SK-MEL-5 (cell line): ENCODE data around the gene LRRC3. TPM values are rescaled to one million over a fixed set of nuclear protein-coding genes. Genes with fewer than 3 reads are reported as not detected.

ENCODE experiments used
- DNase-seq: peaks from one replicate; pipeline ENCODE4 v3.0.0-alpha.2; 2016; ENCODE audit warnings: low read depth, low spot score
- in situ Hi-C: cut with HindIII; loops from 2 replicates; pipeline ENCODE4 v1.10.0; 2016; ENCODE audit warnings: low sequenced_read_pairs, high pct_unique_total_duplicates, low pct_unique_long_range_greater_than_20kb
- total RNA-seq: library from RNA; depleted of rRNA; stranded (reverse); fragments of >200 nt; shearing (Covaris generic); gene quantifications from 2 replicates; pipeline ENCODE4 v1.2.3, GENCODE V29; 2014

The LRRC3 gene
- total RNA-seq, 1 experiment from 2014 or later, result 1.5 TPM

DNA sequence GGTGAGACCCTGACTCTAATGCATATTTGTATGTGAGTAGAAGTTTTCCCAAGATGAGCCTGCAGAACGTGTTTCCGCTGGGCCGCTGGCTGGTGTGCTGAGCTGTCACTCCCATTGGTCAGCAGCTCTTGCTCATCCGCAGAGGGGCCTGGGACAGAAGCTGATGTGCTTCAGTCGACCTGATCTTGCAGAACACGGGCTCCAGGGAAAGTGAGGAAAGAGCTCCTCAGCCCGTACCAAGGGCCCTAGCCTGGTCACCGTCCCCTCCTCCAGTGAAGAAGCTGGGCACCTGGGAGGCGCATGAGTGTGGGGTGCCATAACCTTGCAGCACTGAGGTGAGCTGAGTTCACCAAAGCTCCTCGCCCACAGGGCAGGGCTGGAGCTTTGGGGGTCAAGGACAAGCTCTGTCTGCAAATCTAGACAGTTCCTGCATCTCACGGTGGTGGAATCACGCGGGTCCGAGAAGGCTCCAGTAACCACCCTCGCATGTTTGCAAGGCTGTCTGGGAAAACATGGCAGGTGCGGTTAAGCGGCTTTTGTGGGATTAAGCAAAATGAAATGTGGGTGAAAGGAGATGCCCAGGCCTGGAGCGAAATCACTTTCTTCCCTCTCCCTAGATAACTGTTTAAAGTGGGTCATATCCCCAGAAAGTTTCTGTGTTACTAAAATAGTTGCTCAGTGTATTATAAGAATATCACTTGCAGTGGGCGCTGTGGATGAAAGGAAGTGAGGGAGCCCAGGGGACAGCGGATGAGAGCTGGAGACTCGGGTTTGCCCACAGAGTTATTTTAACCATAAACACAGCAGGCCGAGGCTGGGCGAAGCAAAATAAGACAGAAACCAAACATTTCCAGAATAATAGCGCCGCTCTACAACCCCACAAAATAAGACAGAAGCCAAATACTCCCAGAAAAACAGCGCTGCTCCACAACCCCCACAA lies 33.1 kb upstream of the LRRC3 start:
- in situ Hi-C loops, result no loop called here
- no peak for DNase-seq

DNA sequence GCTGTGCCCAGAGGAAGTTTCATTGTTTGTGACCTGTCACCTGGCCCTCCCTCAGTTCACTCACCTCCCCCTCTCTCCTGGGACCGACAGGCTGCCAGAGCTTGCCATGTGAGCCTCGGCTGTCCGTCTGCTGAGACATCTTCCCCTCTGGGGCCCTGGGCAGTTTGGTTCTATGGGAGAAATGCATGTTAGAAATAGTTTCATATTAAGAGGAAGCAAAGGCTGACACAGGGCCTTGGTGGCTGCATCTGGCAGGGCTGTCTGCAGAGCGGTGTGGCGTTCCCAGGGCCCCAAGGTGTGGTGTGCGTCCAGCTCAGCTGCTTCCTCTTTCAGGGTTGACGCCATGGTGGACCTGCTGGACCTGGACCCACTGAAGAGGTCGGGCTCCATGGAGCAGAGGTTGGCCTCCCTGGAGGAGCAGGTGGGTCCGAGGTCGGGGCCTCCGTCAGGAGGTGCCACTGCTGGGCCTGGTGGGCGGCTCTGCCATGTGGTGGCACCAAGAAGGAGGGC lies 31.9 kb upstream of the LRRC3 start:
- no peak for DNase-seq

DNA sequence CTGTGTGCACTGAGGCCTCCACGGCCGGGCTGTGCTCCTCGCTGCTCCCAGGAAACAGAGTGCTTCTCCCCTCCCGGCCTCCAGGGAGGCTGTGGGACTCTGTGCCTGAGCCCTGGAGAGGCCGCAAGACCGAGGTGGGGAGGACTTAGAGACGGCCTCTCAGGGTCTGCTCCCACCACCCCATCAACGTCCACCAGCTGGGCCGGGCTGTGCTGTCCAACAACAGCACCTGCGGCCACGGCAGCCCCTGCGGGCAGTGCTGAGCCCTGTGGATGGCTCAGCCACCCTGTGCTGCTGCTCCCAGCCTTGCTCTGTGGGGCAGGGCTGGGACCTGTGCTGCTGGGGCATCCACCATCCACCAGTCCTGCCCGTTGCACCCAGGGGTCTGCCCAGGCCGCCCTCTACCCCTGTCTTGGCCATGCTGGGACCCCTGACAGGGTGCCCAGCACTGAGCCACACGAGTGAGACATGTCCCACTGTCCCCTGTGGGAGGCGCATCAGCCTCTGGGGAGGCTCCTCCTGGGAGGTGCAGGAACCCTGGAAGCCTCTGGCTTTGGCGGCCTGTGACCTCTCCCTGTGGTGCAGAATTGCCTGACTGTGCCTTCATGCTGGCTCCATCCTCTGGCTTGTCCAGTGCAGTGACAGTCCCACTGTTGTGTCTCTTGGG lies 31.2 kb upstream of the LRRC3 start:
- in situ Hi-C loops, result no loop called here
- no peak for DNase-seq

More for the DNA sequence above, 31.9 kb upstream of the LRRC3 start:
- in situ Hi-C loops, result no loop called here

DNA sequence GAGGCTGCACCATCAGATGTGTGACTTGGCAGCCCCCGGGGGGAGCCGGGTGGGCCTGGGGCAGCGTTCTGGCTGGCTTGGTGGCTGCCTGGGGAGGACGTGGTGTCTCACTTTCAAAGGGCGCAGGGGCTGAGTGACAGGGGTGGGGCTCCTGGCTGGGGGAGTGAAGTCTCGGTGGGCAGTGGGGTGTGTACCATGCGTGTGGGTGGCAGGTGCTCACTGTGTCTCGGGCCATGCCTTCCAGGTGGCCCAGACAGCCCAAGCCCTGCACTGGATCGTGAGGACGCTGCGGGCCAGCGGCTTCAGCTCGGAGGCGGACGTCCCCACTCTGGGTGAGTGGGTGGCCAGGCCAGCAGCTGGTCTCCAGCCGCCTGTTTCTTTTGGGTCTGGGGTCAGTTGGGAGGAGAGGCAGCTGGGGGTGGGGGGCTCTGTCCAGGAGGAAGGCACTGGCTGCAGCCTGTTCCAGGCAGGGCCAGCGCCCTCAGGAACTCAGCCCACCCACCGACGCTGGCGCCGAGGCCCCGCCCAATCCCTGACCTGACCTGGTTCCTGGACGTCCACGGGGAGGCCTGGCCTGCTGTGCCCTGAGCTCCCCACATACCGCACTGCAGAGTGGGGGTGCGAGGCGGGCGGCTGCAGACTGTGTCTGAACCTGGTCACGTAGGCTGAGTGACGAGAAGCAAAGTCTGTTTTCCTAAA lies 30.6 kb upstream of the LRRC3 start:
- DNase-seq, result no peak

DNA sequence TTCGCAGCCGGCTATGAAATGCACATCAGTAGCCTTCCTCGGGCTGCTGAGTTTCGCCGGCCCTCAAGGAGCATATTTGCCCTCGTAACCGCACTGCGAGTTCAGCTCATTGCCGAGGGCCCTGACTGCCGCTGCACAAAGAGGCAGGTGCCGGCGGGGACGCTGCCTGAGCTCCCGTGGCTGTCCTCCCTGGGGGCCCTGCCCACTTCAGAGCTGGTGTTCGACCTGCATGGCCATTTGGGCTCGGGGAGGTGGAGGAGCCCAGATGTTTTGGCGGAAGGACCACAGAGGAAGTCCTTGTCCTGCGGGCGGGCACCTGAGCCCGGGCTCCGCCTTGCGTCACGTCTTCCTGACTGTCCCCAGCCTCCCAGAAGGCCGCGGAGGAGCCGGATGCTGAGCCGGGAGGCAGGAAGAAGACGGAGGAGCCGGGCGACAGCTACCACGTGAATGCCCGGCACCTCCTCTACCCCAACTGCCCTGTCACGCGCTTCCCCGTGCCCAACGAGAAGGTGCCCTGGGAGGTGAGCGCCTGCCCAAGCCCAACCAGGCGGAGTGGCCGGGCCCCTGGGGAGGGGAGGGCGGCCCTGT lies 29.9 kb upstream of the LRRC3 start:
- no peak for DNase-seq
- in situ Hi-C loops, result no loop called here

More for the DNA sequence above, 30.6 kb upstream of the LRRC3 start:
- in situ Hi-C loops, result no loop called here

DNA sequence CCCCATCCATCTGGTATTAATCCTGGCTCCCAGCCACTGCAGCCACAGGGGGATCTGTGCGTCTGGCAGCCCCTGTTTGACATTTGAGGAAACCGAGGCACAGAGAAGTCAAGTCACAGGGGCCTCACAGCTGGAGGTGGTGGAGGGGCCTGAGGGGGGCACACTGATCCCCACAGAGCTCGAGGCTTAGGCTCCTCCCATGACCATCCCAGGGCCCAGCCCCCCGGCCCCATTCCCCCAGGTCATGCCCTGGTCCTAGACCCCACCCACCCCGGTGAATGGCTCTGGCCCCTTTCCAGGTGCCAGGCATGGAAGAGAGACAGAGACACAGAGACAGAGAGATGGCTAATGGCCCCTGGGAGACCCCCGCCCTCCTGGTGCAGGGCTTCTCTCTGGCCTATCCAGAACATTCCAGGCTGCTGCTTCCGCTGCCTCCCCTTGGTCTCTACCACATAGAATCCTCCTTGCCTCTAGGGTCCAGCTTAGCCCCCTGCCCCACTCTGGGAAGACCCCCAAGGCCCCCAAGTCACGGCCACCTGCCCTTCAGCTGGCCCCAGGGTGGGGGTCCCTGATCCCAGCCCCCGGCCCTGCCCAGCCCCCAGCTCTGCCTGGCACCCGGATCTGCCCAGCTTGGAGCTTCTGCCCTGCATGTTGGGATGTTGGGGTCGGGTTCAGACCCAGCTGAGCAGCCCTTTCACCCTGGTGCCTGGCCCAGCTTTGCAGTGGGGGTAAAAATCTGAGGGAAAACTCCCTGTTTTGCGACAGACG lies 29.2 kb upstream of the LRRC3 start:
- no peak for DNase-seq
- in situ Hi-C loops, result no loop called here

DNA sequence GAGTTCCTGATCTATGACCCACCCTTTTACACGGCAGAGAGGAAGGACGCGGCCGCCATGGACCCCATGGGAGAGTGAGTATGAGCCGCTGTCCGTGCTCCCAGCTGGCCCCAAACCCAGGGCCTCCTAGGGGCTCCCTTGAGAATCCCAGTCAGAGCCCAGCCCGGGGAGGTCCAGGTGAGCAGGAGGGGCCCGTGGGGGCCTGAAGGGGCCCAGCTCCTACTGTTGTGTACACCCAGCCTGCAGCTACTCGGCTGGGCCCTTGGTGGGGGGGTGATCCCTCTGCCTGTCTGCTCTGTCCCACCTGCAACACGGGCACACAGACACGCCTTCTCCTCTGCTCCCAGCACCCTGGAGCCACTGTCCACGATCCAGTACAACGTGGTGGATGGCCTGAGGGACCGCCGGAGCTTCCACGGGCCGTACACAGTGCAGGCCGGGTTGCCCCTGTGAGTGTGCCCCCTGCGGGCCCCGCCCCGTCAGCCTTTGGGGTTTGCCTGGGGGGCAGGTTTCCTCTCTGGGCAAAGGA lies 28.6 kb upstream of the LRRC3 start:
- no peak for DNase-seq
- in situ Hi-C loops, result no loop called here

DNA sequence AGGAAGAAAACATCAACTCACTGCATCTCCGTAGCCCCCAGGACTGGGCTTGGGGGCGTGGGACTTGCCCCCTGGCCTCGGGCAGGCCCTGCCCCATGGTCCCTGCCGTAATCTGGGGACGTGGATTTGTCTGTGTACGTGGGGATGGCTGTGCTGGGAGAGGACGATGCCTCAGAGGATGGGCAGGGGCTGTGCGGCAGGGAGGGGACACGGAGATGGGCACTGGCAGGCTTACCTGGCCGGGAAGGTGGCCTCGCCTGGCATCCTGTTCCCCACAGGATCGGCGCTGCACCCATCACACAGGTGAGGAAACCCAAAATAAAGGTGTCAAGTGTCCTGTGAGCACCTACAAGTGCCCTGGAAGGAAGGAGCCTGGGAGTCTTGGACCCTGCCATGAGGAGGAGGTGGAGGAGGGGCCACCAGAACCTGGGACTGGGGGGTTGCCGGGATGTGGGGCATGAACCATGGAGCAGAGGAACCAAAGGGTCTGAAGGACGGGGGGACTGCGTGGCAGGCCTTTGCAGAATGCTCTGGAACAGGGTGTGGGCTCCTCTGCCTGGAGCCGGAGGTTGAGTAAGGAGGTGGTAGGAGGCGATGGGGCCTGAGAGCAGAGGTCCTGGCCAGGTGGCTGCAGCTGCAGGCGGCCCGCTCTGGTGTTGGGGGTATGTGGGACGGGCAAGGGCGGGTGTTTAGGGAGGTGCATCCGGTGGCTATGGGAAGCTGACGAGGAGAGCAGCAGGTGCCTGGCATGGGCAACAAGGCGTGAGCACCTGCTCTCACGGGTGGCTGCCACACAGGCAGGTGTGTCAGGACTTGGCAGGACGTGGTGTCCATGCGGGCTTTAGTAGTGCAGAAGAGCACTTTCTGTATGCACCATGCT lies 27.8 kb upstream of the LRRC3 start:
- in situ Hi-C loops, result no loop called here
- no peak for DNase-seq

DNA sequence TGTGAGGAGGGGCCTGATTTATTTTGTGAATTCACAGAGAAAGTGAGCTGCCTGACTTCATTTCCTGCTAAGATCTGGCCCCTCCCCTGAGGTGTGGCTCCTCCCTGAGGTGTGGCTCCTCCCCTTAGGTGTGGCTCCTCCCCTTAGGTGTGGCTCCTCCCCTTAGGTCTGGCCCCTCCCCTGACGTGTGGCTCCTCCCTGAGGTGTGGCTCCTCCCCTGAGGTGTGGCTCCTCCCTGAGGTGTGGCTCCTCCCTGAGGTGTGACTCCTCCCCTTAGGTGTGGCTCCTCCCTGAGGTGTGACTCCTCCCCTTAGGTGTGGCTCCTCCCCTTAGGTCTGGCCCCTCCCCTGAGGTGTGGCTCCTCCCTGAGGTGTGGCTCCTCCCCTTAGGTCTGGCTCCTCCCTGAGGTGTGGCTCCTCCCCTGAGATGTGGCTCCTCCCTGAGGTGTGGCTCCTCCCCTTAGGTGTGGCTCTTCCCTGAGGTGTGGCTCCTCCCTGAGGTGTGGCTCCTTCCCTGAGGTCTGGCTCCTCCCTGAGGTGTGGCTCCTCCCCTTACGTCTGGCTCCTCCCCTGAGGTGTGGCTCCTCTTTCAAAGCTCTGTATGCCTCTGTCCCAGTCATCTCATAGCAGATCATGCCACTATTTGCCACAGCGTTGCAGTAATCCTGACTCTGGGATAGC lies 26.9 kb upstream of the LRRC3 start:
- peak; percentile 88 for DNase-seq
- in situ Hi-C loops, result no loop called here

DNA sequence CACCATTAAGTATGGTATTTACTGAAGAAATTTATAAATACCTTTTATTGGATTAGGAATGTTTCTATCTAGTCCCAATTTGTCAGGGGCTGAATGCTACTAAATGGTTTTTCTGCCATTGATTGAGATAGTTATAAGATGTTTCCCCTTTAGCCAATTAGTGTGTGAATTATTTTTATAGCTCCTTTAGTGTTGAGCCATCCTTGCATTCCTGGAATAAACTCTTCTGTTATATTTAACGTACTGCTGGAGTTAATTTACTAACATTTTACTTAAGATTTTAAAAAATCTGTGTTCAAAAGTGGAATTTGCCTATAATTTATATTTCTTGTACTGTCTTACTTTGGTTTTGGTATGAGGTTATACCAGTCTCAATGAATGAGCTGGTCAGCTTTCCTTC lies 25.4 kb upstream of the LRRC3 start:
- DNase-seq, result no peak
- in situ Hi-C loops, result no loop called here

DNA sequence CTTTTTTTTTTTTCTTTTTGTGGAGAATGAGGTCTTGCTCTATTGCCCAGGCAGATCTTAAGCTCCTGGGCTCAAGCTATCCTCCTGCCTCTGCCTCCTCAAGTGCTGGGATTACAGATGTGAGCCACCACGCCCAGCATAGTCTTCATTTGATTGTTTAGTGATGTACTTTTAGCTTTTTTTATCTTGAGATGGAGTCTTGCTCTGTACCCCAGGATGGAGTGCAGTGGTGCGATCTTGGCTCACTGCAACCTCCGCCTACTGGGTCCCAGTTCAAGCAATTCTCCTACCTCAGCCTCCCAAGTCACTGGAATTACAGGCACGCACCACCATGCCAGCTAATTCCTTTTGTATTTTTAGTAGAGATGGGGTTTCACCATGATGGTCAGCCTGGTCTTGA lies 24.0 kb upstream of the LRRC3 start:
- DNase-seq, result no peak
- in situ Hi-C loops, result no loop called here

DNA sequence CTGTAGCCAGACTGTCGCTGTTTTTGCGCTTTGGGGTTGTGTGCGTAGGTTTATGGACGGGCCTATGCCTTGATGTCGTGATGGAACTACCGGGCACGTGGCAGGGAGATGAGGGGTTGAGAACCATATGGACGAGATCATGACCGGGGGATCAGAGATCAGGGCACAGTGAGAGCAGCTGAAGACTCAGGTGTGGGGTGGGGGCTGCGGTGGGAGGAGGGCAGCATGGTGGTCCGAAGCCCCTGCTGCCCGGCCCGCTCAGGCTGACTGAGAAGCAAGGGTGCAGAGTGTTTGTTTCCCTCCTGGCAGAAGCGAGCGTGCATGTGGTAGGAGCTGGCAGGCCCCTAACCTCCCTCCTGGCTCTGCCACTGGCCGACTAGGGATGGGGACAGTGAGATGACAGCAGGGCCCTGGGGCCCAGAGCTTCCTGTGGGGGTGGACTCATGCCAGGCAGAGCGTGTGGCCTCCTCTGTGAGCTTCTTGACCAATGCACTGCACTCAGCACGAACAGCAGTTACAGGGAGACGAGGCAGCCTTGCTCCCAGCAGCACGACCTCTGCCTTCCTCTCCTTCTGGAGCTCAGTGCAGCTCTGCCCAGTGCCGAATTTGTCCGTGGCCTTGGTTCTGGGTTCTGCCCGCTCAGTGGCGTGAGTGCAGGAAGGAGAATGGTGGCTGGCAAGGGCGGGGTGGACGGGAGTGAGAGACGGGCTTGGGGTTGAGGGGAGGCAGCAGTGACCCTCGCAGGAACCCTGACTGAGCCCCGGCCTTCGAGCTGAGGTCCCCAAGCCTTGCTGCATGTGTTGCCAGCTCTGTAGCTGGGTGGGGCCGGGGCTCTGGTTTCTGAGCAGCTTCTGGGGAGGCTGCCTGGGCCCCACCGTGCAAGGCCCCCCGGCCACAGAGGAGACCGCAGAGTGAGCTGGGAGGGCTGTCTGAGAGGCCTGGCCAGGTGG lies 22.2 kb upstream of the LRRC3 start:
- in situ Hi-C loops, result no loop called here
- DNase-seq, result no peak

DNA sequence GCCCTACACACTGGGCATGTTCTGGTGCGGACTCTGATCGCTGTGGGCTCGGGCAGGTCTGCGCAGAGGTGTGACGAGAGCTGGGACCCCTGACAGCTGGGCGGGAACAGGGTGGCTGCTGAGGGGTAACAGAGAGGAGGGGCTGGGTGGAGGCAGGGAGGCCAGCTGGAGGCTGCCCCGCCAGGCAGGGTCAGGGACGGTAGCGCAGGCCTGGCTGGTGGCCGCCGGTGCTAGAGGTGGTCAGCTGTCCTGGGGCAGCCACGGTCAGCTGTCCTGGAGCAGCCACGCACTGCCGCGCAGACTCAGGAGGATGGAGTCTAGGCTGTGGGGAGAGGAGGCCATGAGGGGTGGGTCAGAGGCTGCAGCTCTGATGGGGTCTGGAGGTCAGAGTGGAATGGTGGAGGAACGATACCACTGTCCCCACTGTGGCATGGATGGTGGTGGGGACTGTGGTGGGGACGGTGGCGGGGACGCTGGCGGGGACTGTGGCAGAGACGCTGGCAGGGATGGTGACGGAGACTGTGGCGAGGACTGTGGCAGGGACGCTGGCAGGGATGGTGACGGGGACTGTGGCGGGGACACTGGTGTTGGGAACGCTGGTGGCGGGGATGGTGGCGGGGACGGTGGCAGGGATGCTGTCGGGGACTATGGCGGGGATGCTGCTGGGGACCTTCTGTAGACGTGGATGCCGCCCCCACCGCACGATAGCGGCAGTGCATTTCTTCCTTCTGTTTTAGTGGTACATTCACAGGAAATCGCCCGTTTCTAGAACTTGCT lies 21.3 kb upstream of the LRRC3 start:
- DNase-seq, result no peak
- in situ Hi-C loops, result no loop called here

DNA sequence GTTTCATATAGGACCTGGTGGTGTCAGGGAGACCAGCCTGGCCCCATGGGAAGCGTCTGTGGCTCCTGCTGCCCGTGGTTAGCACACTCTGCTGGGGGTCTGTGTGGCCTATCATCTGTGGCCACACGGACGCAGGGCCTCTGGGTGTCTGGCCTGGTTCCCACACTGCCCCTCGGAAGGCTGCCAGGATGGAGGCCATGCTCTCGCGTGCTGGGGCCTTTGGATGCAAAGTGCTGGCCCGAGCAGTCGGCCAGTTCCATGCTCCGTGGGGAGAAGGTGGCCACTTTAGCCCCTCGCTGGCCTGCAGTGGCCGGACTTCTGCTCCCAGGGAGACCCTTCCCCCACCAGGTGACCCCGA lies 20.8 kb upstream of the LRRC3 start:
- in situ Hi-C loops, result no loop called here

More for the DNA sequence above, 20.8 kb upstream of the LRRC3 start:
- DNase-seq, result no peak
